ENCODE results near the gene CIAPIN1.
"Not testable (repeated sequence)": the region's sequence is repeated elsewhere in the genome, so short reads cannot be mapped to it uniquely, and the experiment has no call there.

The CIAPIN1 gene

DNA sequence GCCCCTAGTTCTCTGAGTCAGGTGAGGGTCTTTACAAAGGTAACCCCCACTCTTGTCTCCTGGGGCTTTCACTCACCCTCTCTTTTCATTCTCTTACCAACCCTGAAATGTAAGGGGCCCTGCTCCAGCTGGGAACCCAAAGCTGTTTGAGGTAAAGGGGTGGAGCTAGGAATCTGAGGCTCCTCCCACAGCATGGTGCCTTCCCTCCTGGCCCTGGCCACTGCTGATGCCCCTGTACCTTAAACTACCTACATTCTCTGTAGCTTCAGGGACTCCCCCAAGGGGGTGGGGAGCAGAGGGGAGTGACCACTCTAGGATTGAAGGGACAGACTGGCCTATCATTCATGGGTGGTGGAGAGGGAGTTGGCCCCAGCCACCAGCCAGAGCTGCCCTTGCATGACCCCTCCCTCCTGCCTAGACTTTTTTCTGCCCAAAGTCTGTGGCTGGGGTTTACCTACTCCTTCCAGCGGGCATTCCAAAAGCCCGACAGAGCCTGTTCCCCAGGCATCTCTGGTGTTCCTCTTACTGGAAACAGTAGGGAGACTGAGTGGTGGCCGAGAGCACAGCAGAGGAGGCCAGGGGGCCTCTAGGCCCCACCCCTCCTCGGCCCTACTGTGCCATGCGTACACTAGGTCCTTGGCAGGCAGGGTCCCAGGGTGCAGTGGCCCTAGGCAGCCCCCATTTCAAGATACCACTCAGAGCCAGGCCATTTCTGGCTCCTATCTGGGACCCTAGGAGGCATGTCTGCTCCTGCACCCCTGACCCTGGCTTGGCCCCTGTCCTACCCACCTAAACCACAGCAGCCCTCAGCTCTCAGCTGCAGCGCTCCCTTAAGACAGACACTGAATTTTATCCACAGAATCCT, 29.6 kb upstream of the CIAPIN1 start:
- FAIRE-seq: no peak

DNA sequence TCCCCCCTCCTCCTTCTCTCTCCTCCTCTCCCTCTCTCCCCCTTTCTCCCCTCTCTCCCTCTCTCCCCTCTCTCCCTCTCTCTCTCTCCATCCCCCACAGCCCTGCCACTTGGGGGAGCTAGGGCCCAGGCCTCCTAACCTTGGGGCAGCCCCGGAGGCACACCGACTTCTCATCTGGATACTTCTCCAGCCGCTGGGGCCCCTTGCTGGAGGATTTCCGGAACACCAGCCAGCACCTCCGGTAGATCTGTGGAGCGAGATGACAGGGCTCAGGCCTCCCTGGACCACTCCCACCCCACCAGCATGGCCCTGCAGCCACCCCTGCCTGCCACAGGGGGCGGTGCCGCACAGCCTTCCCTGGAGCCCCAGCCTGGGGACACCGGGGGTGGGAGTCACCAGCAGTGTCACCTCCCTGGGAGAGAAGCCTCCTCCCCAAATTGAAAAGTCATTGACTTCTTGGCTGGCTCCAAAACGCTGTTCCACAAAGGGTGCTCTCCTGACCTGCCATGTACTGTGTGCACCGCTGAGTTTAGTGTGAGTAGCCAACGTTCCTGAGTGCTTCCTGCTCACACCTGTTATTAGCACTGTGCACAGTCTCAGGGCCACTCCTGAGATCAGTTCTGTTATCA, 28.6 kb upstream of the CIAPIN1 start:
- no peak for FAIRE-seq

DNA sequence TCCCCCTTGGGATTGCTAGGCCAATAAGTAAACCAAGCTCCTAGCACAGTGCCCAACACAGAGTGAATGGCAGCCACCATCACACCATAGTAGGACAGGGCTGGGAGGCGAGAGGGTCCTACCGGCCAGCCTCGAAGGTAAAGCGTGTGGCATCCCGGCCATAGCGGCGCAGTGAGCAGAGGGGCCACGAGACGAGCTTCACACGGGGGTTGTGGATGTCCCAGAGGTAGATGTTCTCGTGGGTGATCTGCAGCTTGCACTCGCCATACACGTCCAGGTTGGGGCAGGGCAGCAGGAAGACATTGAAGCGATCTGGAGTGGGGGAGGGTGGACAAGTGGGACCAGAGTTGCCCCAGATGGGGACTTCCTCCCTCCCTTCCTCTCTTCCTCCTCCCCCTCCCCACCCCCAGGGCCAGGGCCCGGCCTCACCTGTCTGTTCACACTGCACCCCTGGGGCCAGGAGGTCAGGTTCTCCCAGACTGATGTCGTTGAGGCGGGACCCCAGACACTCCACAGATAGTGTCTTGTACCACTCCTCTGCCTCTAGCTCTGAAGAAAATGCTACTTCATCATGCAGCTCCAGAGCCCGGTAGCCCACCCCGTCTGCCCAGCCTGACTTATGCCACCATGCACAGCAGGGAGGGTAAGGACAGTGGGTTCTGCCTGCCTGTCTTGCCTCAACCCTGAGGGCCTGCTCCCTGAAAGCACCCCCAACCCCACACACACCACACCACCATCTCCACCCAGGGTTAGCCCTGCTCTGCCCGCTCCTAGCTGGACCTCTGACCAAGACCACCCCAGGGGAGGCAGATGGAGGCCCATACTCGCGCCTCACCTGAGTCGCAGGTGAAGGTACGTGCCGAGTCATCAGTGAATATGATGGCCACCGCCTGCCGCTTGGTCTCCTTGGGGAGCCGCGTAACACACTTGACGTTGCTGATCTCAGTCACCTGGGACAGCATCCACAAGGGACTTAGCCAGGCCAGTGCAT, 27.8 kb upstream of the CIAPIN1 start:
- no peak for FAIRE-seq

DNA sequence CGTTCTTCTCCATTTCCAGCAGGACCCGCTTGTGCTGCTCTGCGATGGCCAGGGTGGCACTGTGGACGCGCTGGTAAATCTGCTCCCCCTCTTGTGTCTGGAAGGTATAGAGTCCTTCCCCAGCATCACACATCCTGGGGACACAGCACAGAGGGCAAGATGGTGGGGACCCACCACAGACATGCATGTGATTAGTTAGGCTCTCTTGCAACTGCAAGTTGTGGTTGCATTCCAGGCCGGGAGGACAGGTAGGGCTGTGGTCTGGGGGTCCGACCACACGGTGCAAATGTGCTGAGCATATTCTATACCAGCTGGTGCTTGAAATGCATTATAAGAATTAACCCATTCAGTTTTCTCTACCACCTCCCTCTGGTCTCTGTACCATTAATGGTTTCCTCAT, 26.7 kb upstream of the CIAPIN1 start:
- FAIRE-seq: no peak

DNA sequence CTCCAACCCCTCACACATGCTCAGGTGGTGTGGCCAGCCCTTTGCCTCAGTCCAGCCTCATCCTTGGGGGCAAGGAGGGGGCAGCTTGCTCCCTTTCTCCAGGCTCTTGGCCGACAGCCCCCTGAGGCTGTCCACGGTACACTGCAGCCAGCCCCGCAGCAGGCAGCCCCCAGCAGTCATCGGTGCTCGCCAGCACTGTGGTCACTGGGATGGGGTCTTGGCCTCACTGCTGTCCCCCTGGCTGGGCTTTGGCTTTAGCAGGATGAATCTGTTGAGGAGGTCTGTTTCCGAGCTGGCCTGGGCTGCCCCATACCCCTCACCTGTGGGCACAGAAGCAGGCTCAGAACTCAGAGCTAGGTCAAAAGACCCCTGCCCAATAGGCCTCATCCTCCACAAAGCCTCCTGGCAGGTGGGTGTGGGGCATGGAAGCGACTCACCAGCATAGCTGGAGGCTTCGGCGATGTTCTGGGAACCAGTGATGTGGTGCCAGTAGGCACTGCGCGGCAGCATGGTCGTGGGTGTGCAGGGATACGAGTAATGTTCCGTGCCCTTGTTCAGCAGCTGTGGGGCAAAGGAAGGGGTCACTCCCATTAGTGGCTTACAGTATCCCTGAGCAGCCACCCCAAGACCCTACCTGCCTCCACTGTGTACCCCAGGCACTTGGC, 26.1 kb upstream of the CIAPIN1 start:
- FAIRE-seq: no peak

DNA sequence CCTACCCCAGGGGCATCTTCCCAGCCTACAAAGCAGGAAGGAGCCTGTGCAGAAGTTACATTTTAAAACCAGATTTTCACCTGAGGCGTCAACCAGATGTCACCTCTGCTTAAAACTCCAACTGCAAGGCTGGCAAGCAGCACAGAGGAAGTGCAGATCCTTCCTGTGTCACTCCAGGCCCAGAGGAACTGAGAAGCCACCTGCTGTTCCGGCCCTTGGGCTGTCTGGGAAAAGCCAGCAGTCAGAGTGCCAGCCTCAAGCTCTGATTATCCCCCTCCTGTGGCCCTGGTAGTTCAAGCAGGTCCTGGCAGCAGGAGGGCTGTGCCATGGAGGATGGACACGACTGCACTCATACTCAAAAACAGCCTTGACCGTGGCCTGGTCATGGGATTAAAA, 25.5 kb upstream of the CIAPIN1 start:
- FAIRE-seq: no peak

DNA sequence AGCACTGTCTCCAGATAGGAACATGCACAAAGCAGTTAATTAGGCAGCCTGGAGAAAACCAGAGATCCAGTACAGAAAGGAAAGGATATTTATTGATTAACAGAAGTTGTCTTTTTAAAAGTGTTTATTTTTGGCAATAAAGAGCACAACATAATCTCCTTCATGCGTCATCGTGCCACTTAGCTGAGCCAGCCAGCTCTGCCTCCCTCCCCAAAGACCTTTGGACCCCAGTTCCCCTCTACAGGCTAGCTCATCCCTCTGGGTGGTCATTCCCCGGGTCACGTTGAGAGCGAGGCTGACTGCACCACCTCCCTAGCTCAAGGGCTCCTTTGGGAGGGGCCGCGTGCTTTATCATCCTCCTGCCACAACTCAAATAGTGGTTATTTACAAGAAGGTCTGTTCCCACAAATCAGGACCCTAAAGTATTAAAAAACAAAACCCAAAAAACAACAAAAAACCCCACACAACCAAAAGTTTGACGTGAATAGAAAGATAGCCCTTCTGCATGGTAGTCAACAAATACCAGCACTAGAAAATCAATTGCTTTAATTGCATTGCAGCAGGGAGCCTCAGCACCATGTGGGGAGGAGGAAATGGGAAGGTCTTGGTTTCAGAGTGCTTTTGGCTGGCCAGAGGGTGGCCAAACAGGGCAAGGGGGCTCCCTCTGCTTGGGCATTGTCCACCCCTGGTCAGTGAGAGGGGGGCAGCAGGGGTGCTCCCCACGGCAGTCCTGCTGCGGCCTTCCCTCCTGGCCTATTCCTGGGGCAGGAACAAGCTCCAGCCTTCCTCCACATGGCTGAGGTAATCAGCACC, 24.9 kb upstream of the CIAPIN1 start:
- no peak for FAIRE-seq

DNA sequence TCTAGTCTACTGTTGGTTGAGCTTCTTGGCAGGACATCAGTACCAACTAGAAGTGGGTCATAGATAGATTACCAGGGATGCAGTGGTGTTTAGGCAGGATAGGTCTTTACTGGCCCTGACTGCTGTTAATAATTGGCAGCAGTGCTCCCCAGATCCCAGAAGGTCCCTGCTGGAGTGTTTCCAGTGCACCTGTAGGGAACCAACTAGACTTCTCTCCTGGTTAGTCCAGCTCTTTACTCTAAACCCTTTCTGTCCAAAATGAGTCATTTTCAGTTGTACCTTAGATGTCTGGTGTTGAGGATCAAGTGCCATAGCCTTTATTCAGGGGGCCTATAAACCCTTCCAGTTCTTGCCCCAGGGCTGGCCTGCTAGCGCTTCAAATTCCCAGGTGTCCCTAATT, 24.0 kb upstream of the CIAPIN1 start:
- no peak for FAIRE-seq

DNA sequence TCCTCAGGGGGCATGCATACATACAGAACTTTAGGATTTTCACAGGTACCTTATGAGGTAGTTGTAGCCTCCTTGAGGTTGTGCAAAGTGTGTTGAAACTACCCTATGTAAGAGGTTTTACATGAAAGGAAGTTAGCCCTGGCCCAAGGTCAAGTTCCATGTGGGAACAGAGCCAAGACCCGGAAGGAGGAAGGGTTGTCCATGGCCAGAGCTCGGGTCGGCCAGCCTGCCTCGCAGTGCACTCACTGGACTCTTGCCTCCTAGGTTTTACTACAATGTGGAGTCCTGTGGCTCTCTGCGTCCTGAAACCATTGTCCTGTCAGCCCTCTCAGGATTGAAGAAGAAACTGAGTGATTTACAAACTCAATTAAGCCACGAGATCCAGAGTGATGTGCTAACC, 23.5 kb upstream of the CIAPIN1 start:
- no peak for FAIRE-seq

DNA sequence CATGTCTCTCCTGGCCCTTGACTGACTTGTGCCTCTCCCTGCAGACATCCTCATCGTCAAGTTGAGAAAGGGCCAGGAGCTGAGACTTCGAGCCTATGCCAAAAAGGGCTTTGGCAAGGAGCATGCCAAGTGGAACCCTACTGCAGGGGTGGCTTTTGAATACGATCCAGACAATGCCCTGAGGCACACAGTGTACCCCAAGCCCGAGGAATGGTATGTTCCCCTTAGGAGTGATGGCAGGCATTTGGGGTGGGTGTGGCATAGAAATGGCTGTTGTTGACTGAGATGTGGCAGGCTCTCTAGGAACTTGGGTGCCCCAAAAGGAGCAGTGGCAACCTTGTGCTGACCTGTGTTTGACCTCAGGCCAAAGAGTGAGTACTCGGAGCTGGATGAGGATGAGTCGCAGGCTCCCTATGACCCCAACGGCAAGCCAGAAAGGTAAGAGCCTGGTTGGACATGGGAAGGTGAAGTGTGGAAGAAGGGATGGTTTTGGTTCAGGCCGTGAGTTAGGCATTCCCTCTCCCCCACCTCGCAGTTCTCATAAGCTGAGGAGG, 22.8 kb upstream of the CIAPIN1 start:
- FAIRE-seq: no peak

DNA sequence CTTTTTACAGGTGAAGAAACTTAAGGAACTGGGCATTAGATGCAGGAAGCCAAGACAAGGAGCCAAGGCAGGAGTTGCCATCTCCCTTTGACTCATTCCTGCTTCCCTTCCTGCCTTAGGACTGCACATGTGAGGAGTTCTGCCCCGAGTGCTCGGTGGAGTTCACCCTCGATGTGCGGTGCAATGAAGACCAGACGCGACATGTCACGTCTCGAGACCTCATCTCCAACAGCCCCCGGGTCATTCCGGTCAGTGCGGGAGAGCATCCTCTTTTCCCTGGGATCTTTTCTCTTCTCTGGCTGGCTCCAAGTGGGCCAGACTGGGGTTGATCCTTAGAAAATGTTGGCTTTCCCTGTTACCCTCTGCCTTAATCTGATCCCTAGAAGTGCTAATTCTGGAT, 21.9 kb upstream of the CIAPIN1 start:
- no peak for FAIRE-seq

DNA sequence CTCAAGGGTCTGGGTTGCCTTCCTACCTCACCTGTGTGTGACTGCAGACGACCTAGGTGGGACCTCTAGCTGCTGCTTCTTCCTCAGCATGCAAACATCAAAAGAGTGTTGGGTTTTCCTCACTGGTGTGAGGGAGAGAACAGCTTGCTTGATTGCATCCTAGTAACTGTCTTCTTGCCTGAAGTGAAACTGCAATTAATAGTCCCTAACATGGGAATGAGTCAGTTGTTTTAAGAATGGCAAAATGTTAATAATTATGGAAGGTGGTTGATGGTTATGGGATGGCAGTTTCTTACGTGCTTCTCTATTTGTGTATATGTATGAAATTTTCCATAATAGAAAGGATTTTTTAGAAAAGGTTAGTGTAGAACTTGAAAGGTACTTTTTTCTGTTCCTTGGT, 21.2 kb upstream of the CIAPIN1 start:
- no peak for FAIRE-seq

DNA sequence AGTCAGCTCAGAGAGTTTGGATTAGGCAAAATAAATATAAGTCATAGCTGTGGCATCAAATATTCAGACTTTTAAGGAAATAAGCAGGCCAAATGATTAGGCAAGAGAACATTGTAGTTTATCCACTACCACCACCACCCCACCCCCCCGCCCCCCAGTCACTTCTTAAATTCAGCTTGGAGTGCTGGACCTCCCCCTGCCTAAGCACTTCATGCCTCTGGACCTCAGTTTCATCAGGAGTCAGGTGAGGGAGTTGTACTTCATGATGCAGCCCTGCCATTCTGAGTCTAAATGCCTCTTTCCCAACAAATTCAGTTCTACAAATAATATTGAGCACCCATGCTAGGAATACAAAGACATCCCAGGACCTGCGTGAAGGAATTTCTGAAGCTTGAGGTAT, 17.3 kb upstream of the CIAPIN1 start:
- FAIRE-seq: no peak

DNA sequence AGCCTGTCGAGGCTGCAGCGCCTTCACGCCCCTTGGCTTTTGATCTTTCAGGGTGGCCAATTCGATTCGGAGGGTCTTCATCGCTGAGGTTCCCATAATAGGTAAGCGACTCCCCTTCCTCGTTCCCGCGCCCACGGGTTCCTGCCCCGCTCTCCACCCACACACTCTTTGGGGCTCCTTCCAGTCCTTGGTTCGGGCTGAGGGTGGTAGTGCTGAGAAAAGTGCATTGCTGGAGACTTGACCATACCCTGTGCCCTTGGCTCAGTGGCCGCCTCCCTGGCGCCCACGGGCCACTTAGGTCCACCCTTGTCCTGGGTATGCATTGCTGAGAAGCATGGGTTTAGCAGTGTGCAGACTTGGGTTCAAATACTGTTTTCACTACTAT, 15.8 kb upstream of the CIAPIN1 start:
- FAIRE-seq: no peak

DNA sequence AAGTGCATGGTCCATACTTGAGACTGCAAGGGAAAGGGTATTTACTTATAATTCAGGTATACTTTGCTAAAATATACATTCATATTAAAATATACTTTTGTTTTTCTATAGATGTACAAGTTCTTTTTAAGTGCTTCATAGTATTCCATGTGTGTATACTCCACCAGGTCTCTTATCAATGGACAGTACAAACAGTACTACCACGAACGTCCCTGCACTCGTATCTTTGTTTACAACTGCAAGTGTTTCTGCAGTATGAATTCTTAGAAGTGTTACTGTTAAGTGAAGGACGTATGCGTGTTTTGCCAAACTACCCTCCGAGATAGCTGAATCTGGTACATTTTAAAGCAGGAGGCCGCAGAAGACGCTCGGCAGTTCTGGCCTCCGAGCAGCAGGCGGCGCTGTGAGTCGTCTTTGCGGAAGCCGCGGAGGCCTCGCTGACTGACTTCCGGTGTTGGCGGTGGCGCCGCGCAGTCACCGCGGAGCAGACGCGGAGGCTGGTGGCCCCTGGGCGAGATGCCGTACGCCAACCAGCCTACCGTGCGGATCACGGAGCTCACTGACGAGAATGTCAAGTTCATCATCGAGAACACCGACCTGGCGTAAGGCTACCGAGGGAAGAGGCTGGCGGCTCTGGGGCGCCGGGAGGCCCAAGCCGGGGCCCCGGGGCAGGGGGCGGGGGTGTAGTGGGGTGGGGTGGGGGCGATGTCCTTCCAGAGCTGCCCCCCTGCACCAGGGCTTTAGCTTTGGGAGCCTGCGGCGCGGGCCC, 15.2 kb upstream of the CIAPIN1 start, which contains the start of gene POLR2C:
Gene POLR2C (plus strand): TSS at position 471 of the 769 bp plus-strand sequence. CDS start 46 bp downstream, at position 517.
- FAIRE-seq: no peak

DNA sequence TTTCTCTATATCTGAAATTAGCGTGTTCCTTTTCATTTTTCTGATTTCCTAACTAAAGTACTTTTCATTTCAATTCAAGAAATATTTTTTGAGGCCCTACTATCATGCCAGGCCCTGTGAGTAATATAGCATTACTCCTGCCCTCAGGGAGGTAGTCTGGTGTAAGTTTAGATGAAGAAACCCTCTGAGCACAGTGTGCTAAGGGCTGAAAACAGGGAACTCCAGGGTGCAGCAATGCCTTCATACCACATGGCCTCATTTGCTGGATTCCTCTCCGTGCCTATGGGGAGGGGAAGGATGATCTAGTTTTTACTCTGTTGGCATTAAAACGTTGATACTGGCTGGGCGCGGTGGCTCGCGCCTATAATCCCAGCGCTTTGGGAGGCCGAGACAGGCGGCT, 4.8 kb upstream of the CIAPIN1 start:
- FAIRE-seq: no peak

DNA sequence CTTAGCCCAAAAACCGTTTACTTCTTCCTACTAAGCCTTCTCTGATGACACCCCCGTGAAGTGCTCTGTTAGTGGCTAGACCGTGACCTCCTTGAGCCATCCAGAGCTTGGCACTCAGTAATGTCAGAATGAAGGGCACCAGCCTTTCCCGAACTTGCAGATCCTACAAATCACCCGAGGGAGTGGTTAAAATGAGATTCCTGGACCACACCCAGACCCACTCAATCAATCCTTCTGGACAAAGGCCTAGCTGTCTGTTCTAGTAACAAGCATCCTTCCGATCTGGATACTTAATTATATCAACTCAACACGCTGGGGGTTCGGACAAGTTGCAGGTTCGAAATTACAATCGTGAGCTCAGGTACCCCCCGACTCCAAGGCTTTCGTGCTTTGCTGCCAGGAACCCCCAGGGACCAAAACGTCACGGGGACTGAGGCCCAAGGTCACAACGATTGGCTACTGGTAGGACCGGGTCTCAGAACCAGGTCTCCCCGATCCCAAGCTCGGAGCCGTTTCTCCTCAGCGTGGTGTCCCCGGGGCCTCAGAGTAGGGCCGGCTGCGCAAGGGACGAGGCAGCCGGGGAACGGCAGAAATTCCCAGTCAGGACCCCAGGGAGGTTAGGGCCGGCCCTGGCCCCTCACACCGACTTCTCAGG, 527 bp downstream of the CIAPIN1 start:
- FAIRE-seq: no peak

DNA sequence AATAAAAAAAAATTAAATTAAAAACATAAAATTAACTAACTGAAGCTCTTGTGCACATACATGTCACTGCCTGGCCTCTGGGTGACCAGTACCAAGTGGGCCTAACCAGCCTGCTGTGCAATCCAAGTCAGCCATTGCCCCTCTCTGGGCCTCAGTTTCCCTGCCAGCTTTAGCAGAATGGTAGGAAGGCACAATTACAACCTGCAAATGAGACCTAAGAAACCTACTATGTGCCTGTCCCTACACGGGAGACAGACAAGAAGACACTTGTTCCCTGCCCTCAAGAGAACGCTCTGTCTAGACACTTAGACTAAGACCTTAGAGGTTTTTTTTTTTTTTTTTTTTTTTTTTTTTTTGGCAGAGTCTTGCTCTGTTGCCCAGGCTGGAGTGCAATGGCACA, 1.7 kb downstream of the CIAPIN1 start:
- no peak for FAIRE-seq

DNA sequence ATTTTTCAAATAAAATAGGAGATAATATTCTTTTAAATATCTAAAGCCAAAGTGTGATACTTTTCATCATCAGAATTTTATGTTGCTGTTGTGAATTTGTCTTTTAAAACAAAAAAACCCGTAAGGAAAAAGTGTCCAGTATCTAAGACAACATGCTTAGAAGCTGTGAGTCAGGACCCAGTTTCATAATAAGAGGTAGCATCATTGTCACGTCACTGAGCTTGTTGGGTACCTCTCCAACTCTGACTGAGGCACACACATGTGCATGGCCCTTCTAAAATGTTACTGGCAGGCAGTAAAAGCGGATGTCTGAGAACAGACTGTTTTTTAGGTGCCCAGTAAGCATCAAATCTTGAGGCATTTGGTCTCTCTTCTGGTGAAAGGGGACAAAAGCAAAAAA, 2.5 kb downstream of the CIAPIN1 start:
- no peak for FAIRE-seq

DNA sequence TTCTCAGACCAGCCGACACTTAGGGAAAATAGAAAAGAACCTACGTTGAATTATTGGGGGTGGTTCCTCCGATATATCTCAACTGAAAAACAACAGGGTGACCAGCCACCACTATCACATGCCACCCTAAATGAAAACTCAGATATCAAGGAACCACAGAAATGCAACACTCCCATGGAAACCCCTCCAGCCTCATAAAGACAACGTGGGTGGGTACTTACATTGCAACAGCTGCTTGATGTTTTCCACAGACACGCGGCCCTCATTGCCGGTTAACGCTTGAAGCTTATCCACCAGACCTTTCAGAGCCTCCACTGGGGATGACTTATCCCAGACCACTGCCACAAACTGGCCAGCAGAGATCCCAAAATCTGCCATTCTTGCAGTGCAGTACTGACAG, 6.6 kb downstream of the CIAPIN1 start:
- FAIRE-seq: not testable (repeated sequence)
